Activated CD8-positive, alpha-beta T cell treated with anti-CD3 and anti-CD28 coated beads for 36 hours (primary cell): Measurements from ENCODE around the gene CXXC5. TPM values are rescaled to one million over a fixed set of nuclear protein-coding genes. Genes with fewer than 3 reads are reported as not detected.

Experiments used
- ATAC-seq: fragments of 200-7000 bp; cut with Tn5 transposase; one replicate; pipeline ENCODE4 v1.10.0; 2021; ENCODE audit warnings: mild to moderate bottlenecking, moderate library complexity
- CTCF ChIA-PET: fragments of 350-600 bp; sonication (Branson Sonifier 250); formaldehyde crosslinking; loops from one replicate; lab custom pipeline; 2021; ENCODE audit warnings: antibody characterized with exemption; lab: Charles Lee
- POLR2A ChIA-PET: fragments of 350-600 bp; sonication (Branson Sonifier 250); formaldehyde crosslinking; loops from one replicate; lab custom pipeline; 2021; ENCODE audit warnings: antibody characterized with exemption; lab: Charles Lee
- DNase-seq: peaks from one replicate; pipeline ENCODE4 v3.0.0-alpha.2; 2020
- H3K27ac Mint-ChIP-seq: one replicate; pipeline ENCODE4 v1.8.0; 2021; ENCODE audit warnings: mild to moderate bottlenecking, mixed read lengths
- H3K27me3 Mint-ChIP-seq: one replicate; pipeline ENCODE4 v1.8.0; 2021; ENCODE audit warnings: mixed read lengths
- H3K36me3 Mint-ChIP-seq: one replicate; pipeline ENCODE4 v1.8.0; 2021; ENCODE audit warnings: low read depth, mixed read lengths
- H3K4me1 Mint-ChIP-seq: one replicate; pipeline ENCODE4 v1.8.0; 2021; ENCODE audit warnings: low read depth, mixed read lengths
- H3K4me3 Mint-ChIP-seq: one replicate; pipeline ENCODE4 v1.8.0; 2021; ENCODE audit warnings: mild to moderate bottlenecking, moderate library complexity, mixed read lengths
- H3K9me3 Mint-ChIP-seq: one replicate; pipeline ENCODE4 v1.8.0; 2021; ENCODE audit warnings: mixed read lengths
- intact Hi-C: fragments of 100-400 bp; cut with micrococcal nuclease; formaldehyde crosslinking; loops from one replicate; pipeline ENCODE4 v1.10.0; 2022
- total RNA-seq, 2 experiments: library from RNA; stranded (reverse); gene quantifications; one replicate each; pipeline ENCODE4 v1.2.3, GENCODE V29; 2021
- TF ChIP-seq, protein P1 (sequence below): fragments of 200-600 bp; IDR thresholded peaks from one replicate; pipeline ENCODE4 v1.8.0; 2022; ENCODE audit warnings: antibody characterized with exemption, mild to moderate bottlenecking

Gene CXXC5
- total RNA-seq, 2 experiments from 2014 or later, result 3.5 to 4.3 TPM

DNA sequence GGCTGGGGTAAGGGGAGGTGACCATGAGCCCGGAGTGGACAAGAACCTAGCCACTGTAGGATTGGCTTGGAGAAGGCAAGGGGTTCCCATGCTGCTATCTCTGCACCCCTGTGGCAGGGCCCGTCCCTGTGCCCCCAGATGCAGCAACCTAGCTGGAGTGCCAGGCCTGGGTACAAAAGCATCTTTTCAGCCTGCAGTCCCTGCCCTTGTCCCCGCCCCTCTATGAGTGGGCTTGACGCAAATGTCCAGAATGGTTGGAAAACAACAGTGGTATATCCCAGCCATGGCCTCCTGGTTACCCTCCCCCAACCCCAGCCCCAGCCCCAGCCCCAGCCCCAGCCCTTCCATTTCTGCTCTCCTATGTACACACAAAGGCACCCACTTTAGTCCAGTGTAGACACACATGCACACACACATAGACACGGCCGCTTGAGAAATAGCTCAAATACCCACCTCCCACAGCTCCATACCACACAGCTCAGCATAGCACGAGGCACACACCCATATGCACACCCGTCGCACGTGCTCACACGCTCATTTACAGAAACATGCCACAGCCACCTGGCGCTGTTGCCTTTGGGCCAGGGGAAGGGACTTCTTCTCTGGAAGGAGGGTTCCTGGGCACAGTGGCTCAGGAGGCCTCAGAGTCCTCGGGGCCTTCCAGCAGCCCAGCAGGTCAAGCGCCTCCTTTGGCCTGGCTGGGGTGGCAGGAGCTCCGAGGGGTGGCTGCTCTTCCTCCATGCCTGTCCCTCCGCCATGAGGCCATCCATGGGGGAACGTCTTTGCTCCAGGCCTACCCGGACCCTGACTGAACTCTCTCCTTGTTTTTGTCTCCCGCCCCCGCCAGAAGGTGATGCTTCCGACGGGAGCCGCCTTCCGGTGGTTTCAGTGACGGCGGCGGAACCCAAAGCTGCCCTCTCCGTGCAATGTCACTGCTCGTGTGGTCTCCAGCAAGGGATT, 34.1 kb downstream of the CXXC5 start:
- ChIA-PET POLR2A (interaction anchor here (0.8 to 1.0 kb wide), 2 partner anchors 29 to 47 kb away, joined by 3 to 4 read pairs; no protein-coding TSS in a partner anchor), CTCF (interaction anchor here (4.1 kb wide), 1 partner anchor 49 kb away, joined by 25 read pairs; no protein-coding TSS in a partner anchor)
- ATAC-seq (no peak), DNase-seq (no peak)
- H3K4me3 Mint-ChIP-seq, result no peak overlapping the region
- H3K27me3 Mint-ChIP-seq, result no peaks in the 10 kb centered on the region
- no peaks in the 10 kb centered on the region for H3K9me3 Mint-ChIP-seq
- TF ChIP-seq, protein P1, sequence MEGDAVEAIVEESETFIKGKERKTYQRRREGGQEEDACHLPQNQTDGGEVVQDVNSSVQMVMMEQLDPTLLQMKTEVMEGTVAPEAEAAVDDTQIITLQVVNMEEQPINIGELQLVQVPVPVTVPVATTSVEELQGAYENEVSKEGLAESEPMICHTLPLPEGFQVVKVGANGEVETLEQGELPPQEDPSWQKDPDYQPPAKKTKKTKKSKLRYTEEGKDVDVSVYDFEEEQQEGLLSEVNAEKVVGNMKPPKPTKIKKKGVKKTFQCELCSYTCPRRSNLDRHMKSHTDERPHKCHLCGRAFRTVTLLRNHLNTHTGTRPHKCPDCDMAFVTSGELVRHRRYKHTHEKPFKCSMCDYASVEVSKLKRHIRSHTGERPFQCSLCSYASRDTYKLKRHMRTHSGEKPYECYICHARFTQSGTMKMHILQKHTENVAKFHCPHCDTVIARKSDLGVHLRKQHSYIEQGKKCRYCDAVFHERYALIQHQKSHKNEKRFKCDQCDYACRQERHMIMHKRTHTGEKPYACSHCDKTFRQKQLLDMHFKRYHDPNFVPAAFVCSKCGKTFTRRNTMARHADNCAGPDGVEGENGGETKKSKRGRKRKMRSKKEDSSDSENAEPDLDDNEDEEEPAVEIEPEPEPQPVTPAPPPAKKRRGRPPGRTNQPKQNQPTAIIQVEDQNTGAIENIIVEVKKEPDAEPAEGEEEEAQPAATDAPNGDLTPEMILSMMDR, result no peak
- intact Hi-C loops, result no loop called here
- H3K27ac Mint-ChIP-seq, result no peak overlapping the region
- H3K4me1 Mint-ChIP-seq, result peaks cover 20% of the 10 kb centered on the region
- H3K36me3 Mint-ChIP-seq, result no peaks in the 10 kb centered on the region

DNA sequence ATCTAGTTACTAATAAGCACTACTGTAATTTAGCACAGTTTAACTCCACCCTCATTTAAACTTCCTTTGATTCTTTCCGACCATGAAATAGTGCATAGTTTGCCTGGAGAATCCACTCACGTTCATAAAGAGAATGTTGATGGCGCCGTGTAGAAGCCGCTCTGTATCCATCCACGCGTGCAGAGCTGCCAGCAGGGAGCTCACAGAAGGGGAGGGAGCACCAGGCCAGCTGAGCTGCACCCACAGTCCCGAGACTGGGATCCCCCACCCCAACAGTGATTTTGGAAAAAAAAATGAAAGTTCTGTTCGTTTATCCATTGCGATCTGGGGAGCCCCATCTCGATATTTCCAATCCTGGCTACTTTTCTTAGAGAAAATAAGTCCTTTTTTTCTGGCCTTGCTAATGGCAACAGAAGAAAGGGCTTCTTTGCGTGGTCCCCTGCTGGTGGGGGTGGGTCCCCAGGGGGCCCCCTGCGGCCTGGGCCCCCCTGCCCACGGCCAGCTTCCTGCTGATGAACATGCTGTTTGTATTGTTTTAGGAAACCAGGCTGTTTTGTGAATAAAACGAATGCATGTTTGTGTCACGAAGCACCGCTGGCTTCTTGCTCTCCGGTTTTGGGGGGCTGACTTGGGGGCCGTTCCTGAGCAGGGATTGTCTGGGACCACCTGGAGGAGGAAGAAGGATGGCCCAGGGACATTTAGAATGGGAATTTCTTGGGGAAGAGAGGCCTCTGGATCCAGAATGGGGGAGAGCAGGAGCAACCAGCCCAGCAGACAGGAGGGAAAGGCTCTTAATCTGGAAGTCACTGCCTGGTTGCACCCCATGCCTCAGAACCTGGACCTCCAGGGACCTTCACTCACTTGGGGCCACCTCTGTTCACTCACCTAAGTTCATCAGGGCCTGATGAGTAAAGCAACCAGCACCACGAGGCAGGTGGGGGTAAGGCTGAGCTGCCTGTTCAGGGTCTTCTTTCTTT, 35.4 kb downstream of the CXXC5 start:
- Mint-ChIP-seq H3K4me3 (no peak overlapping the region), H3K27ac (peak overlapping the region; percentile 20), H3K27me3 (no peaks in the 10 kb centered on the region), H3K9me3 (no peaks in the 10 kb centered on the region), H3K4me1 (peaks cover 20% of the 10 kb centered on the region), H3K36me3 (no peaks in the 10 kb centered on the region)
- POLR2A ChIA-PET, result interaction anchor here (0.9 to 1.0 kb wide), 2 partner anchors 19 to 48 kb away, joined by 3 to 4 read pairs; no protein-coding TSS in a partner anchor
- ATAC-seq, result peak; percentile 32
- CTCF ChIA-PET, result interaction anchor here (0.7 to 4.1 kb wide), 6 partner anchors 10 to 91 kb away, joined by 3 to 25 read pairs (median 4); no protein-coding TSS in a partner anchor
- intact Hi-C loops, result no loop called here
- no peak for DNase-seq
- TF ChIP-seq, protein P1, result no peak

DNA sequence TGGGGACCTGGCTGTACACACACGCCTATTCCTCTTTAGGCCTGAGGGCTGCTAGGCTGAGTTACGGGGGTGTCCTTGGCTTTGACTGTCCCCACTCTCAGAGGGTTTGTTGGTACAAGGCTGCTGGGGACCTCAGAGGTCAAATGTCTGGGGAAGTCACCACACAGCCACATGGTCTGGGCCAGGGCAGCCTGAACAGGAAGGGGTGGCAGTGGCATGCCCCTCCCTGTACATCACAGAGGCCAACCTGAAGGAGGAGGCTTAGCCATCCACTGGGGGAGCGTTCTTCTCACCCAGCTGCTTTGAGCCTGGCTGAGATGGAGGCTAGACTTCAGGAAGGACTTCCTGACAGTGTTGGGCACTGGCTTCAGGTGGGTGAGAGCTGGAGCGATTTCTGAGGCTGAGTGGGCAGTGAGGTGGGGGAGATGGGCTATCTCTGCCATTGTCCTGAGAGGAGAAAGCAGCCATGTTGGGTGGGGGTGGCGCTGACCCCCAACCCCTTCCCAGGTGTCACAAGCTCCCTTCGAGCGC, 36.3 kb downstream of the CXXC5 start:
- ATAC-seq, result peak; percentile 57
- intact Hi-C loops, result no loop called here
- no peak for DNase-seq
- Mint-ChIP-seq H3K36me3 (no peaks in the 10 kb centered on the region), H3K4me1 (peaks cover 20% of the 10 kb centered on the region), H3K4me3 (no peak overlapping the region), H3K9me3 (no peaks in the 10 kb centered on the region), H3K27ac (no peak overlapping the region), H3K27me3 (no peaks in the 10 kb centered on the region)
- TF ChIP-seq, protein P1, result no peak
- ChIA-PET POLR2A (interaction anchor here (0.9 to 1.5 kb wide), 3 partner anchors 9 to 25 kb away, joined by 3 read pairs; no protein-coding TSS in a partner anchor), CTCF (interaction anchor here (0.7 to 4.1 kb wide), 8 partner anchors 9 to 91 kb away, joined by 3 to 25 read pairs (median 4); no protein-coding TSS in a partner anchor)

DNA sequence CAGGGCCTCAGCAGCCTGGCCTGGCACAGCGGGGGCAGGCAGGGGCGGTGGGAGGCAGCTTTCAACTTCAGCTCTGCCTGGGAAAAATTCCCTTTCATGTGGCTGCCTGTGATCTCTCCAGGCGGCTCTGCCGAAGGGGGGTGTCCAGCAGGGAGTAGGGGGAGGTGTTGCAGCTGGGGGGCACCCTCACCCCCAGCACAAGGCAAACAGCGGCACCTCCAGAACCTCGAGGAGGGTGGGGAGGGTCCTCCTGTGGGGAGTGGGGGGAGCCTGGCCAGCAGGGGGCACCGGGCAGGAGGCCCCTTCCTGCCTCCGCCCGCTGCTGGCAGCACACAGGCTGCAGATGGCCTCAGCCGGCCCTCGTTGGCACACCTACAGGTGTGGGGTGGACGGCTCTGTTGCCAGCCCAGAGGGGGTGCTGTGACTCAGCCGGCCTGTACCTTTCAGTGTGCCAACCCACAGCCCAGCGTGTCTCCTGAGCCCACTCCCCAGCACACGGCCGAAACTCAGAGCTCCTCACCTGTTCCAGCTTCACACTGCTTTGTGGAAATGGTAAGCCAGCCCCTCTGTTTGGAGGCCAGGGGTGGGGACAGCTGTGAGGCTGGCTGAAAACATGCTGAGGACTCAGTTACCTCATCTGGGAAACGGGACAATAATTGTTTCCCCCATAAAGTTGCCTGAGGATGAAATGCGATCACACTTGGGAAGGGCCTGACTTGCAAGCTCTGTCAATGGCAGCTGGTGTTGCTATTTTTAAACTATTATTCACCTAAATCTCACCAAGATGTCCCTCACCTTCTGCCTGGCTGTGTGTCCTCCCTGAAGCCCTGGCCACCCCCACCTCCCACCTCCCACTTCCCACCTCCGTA, 37.0 kb downstream of the CXXC5 start:
- H3K27ac Mint-ChIP-seq, result no peak overlapping the region
- ATAC-seq, result no peak
- POLR2A ChIA-PET, result interaction anchor here (0.8 to 1.5 kb wide), 4 partner anchors 10 to 25 kb away, joined by 3 to 4 read pairs (median 3); no protein-coding TSS in a partner anchor

More for the DNA sequence above, 37.0 kb downstream of the CXXC5 start:
- TF ChIP-seq, protein P1, result no peak
- H3K27me3 Mint-ChIP-seq, result no peaks in the 10 kb centered on the region
- no peak overlapping the region for H3K4me3 Mint-ChIP-seq
- CTCF ChIA-PET, result interaction anchor here (0.8 to 4.1 kb wide), 10 partner anchors 9 to 90 kb away, joined by 3 to 25 read pairs (median 4); no protein-coding TSS in a partner anchor
- peaks cover 20% of the 10 kb centered on the region for H3K4me1 Mint-ChIP-seq
- intact Hi-C loops, result no loop called here
- DNase-seq, result no peak
- H3K9me3 Mint-ChIP-seq, result no peaks in the 10 kb centered on the region
- H3K36me3 Mint-ChIP-seq, result no peaks in the 10 kb centered on the region
